Measurements from ENCODE around the gene MYLK.

The MYLK gene

DNA sequence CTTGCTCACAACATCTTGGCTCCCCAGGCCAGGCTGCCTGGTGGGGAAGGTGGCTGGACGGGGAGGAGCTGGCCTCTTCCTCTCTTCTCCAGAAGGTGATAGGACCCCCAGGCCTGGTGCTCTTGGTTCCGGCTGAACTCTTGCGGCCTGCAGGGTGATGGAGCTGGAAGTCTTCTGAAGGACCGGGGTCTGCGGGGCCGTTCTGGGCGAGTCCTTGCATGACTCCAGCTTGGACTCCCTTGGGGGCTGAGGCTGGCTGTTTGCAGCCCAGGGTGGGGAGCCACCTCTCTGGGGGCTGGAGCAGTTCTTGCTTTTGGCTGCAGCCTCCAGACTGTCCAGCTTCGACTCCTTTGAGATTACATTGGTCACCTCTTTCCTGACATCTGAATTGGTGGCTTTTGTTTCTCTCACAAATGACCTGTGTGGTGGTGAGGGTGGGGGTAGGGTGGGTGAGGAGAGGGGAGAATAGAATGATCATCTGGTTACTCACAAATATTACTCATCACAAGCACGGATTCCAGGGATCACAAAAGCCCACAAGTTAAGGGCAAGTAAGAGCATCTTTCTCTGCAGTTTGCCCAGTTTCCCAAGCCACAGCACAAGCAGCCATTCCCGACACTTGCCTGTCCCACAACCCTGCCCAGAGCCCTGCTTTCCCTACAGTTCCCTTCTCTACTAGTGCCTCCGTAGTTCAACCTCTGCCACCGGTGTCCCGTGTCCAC is 150.2 kb downstream of the MYLK start:
- TF ChIP-seq, protein P1, sequence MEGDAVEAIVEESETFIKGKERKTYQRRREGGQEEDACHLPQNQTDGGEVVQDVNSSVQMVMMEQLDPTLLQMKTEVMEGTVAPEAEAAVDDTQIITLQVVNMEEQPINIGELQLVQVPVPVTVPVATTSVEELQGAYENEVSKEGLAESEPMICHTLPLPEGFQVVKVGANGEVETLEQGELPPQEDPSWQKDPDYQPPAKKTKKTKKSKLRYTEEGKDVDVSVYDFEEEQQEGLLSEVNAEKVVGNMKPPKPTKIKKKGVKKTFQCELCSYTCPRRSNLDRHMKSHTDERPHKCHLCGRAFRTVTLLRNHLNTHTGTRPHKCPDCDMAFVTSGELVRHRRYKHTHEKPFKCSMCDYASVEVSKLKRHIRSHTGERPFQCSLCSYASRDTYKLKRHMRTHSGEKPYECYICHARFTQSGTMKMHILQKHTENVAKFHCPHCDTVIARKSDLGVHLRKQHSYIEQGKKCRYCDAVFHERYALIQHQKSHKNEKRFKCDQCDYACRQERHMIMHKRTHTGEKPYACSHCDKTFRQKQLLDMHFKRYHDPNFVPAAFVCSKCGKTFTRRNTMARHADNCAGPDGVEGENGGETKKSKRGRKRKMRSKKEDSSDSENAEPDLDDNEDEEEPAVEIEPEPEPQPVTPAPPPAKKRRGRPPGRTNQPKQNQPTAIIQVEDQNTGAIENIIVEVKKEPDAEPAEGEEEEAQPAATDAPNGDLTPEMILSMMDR (IDR thresholded peaks at IDR 0.05; ENCODE audit: extremely low read depth, missing control alignments), result no peak
- no peak for DNase-seq (ENCODE audit: low spot score)

GRCh38 chr3:123733341-123733740 is 150.8 kb downstream of the MYLK start:
- no peak for DNase-seq (ENCODE audit: low spot score)
- TF ChIP-seq, protein P1 (IDR thresholded peaks at IDR 0.05; ENCODE audit: extremely low read depth, missing control alignments), result no peak

DNA sequence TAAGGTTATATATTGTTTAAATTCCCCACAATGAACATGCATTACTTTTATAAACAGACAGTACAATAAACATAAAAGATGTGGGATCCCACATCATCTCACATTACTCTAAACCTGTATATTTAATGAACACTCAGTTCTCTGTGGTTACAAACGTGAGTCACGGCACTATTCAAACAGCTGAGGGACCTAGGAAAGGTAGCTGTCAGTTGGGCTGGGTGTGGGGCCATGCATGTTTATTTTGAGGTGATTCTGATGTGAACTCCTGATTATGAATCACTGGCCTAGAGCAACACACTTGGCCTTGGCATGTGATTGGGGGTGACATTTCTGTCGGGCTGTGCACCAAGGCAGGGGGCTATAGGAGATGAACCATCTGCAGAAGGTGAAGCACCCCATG is 151.7 kb downstream of the MYLK start:
- DNase-seq (ENCODE audit: low spot score), result no peak
- TF ChIP-seq, protein P1 (IDR thresholded peaks at IDR 0.05; ENCODE audit: extremely low read depth, missing control alignments), result no peak

- DNase-seq (ENCODE audit: low spot score), result no peak
Observed at GRCh38 chr3:123730829-123731228, 153.3 kb downstream of the MYLK start.

GRCh38 chr3:123728991-123729390 is 155.1 kb downstream of the MYLK start:
- no peak for DNase-seq (ENCODE audit: low spot score)
- TF ChIP-seq, protein P1 (IDR thresholded peaks at IDR 0.05; ENCODE audit: extremely low read depth, missing control alignments), result no peak

More at GRCh38 chr3:123730829-123731228, 153.3 kb downstream of the MYLK start:
- TF ChIP-seq, protein P1 (IDR thresholded peaks at IDR 0.05; ENCODE audit: extremely low read depth, missing control alignments), result no peak

DNA sequence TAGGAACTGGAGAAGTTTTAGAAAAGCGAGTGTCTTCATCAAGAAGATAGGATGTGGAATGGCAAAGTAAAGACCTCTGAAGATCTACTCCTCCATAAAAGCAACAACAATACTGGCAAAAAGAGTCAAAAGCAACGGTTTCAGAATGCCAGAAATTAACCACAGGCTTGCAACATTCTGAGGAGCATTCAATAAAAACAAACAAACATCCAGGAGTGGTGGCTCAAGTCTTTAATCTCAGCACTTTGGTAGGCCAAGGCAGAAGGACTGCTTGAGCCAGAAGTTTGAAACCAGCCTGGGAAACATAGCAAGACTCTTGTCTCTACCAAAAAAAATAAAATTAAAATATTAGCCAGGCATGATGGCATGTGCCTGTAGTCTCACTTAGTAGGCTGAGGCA is 156.1 kb downstream of the MYLK start:
- TF ChIP-seq, protein P1 (IDR thresholded peaks at IDR 0.05; ENCODE audit: extremely low read depth, missing control alignments), result no peak

GRCh38 chr3:123725652-123726400 is 158.3 kb downstream of the MYLK start:
- no peak for DNase-seq (ENCODE audit: low spot score)
- TF ChIP-seq, protein P1 (IDR thresholded peaks at IDR 0.05; ENCODE audit: extremely low read depth, missing control alignments), result no peak

More for the DNA sequence above, 156.1 kb downstream of the MYLK start:
- DNase-seq (ENCODE audit: low spot score), result no peak

Data from GM20000 (cell line).